Lower lobe of right lung (tissue), 2 donors: ENCODE measurements around the gene LRP8. TPM values are rescaled to one million over a fixed set of nuclear protein-coding genes. Genes with fewer than 3 reads are reported as not detected.

Experiments
- ATAC-seq, 2 donors: fragments of 200-7000 bp; cut with Tn5 transposase; one replicate each; pipeline ENCODE4 v1.9.1; 2020 to 2022; ENCODE audit warnings: mild to moderate bottlenecking in 2 of 2, moderate library complexity in 2 of 2
- DNase-seq: peaks from one replicate; pipeline ENCODE4 v3.0.0-alpha.2; 2020
- H3K27ac ChIP-seq: fragments of 200-600 bp; one replicate; pipeline ENCODE4 v1.8.0; 2022
- H3K27me3 ChIP-seq: fragments of 200-600 bp; one replicate; pipeline ENCODE4 v1.8.0; 2022; ENCODE audit warnings: low read depth
- H3K36me3 ChIP-seq: fragments of 200-600 bp; one replicate; pipeline ENCODE4 v1.8.0; 2022; ENCODE audit warnings: mild to moderate bottlenecking
- H3K4me1 ChIP-seq: fragments of 200-600 bp; one replicate; pipeline ENCODE4 v1.8.0; 2022
- H3K4me3 ChIP-seq: fragments of 200-600 bp; one replicate; pipeline ENCODE4 v1.8.0; 2022; ENCODE audit warnings: mild to moderate bottlenecking
- H3K9me3 ChIP-seq: fragments of 200-600 bp; one replicate; pipeline ENCODE4 v1.8.0; 2022
- CTCF ChIP-seq: fragments of 200-600 bp; IDR thresholded peaks from one replicate; pipeline ENCODE4 v1.8.0; 2022; ENCODE audit warnings: antibody characterized with exemption, mild to moderate bottlenecking
- intact Hi-C: fragments of 100-400 bp; cut with DNase I; formaldehyde crosslinking; loops from one replicate; pipeline ENCODE4 v1.11.0; 2022
- total RNA-seq: library from RNA; stranded (reverse); fragmentation: NEBNext Ultra II Directional; extraction: Animal tissue kit (Norgen Biotek cat#: 25700); gene quantifications from one replicate; pipeline ENCODE4 v1.2.1, GENCODE V29; 2021
- donor health status: DM: no; HTN: yes; CAD: no; lungs with severe emphysema.

LRP8 gene
- total RNA-seq, 1 donor from 2014 or later = 9.2 TPM

DNA sequence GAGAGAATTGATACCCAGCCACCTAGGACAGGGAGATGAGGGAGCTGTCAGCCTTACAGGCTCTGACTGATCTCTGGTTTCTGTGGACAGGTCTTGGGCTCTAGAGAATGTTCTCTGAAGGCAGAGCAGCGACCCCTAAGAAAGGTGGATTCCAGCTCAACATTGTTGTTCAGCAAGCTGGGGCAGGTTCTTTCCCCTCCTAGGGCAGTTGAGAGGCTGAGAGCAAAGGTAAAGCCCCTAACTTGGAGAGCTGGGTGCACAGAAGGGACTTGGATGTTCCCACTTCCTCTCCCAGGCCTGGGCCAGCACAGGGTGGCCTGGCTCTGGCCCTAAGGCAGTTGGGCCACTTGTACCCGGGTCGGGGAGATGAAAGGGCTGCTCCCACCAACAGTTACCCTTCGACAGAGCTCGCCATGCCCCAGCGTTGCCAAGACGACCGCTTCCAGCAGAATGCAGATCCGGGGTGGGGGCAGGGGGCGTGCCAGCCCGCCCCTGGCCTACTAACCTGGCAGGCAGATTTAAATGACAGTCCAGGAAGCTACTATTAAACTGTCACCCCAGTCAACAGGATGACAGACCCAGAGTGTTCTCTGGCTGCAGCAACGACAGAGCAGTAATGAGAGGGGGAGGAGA, 31.6 kb downstream of the LRP8 start:
- Histone ChIP-seq H3K27ac (peak overlapping the region; percentile 5), H3K27me3 (no peaks in the 10 kb centered on the region), H3K4me3 (no peak overlapping the region), H3K9me3 (no peaks in the 10 kb centered on the region), H3K4me1 (peaks cover 12% of the 10 kb centered on the region), H3K36me3 (no peaks in the 10 kb centered on the region)
- peak; percentile 60 for DNase-seq
- no peak for TF ChIP-seq CTCF
- ATAC-seq = peak; percentile 37 to 49
- intact Hi-C loops = no loop called here

DNA sequence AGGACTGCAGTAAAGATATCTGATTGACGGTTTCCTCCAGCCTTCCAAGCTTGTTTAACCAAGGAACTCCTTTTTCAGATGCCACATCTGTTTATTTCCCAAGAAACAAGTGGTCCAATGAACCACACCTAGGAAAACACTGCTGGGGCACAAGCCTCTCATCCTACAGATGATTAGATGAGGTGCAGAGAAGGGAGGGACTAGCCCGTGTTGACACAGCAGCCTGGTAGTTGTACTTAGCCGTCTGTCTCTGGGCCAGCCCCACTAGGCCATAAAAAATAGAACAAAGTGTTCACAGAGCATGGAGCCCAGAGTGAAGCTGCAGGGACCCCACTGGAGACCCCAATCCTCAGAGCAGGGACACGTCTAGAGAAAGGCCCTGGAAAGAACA, 32.1 kb downstream of the LRP8 start:
- peak; percentile 69 to 75 for ATAC-seq
- intact Hi-C loops = no loop called here
- H3K4me1 ChIP-seq = peaks cover 12% of the 10 kb centered on the region

DNA sequence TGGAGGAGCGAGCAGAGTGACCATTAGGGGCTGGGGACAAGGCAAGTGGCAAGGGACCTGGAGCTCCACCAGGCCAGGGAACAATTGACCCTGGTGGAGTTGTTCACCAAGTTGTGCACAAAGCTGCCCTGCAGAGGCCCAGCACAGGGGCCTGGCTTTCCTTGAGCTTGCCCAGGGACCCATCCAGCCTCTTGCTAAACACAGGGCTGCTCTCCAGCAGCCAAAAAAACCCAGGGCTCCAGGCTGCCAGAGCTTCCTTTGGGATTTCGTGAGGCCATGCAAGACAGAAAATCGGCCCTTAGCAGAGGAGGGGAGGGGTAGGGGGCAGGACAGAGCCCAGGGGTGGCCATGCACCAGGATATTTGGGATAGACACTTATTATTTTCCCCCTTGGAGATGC, 32.6 kb downstream of the LRP8 start:
- Histone ChIP-seq H3K27me3 (no peaks in the 10 kb centered on the region), H3K27ac (no peak overlapping the region), H3K36me3 (no peaks in the 10 kb centered on the region), H3K4me3 (no peak overlapping the region), H3K9me3 (no peaks in the 10 kb centered on the region), H3K4me1 (peaks cover 12% of the 10 kb centered on the region)
- DNase-seq (no peak), ATAC-seq (no peak)
- TF ChIP-seq CTCF = no peak
- intact Hi-C loops = no loop called here

More for the DNA sequence above, 32.1 kb downstream of the LRP8 start:
- Histone ChIP-seq H3K27ac (peak overlapping the region; percentile 5), H3K27me3 (no peaks in the 10 kb centered on the region), H3K36me3 (no peaks in the 10 kb centered on the region), H3K4me3 (no peak overlapping the region), H3K9me3 (no peaks in the 10 kb centered on the region)
- DNase-seq = no peak
- no peak for TF ChIP-seq CTCF

DNA sequence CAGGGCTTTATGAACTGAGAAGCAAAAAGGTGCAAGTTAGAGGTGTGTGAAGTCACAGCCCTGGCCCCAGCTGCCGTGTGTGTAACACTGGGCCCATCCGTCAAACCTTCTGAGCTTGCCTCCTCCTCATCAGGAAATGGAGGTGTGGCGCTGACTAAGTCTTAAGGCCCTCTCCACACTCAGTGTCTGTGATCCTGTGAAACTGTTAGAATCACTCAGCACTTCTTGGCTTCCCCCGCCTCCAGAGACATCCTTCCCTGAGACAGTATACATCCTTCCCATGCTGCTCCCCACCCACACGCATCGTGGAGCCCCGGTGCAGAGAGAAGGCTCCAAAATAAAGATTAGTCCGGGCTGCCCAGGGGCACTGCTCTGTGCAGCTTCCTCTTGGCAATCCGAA, 33.3 kb downstream of the LRP8 start:
- Histone ChIP-seq H3K27me3 (no peaks in the 10 kb centered on the region), H3K9me3 (no peaks in the 10 kb centered on the region), H3K4me3 (no peak overlapping the region), H3K36me3 (no peaks in the 10 kb centered on the region), H3K27ac (no peak overlapping the region), H3K4me1 (peaks cover 12% of the 10 kb centered on the region)
- no peak for TF ChIP-seq CTCF
- DNase-seq (no peak), ATAC-seq (no peak)
- intact Hi-C loops = no loop called here

- ATAC-seq = no peak
- Histone ChIP-seq H3K27ac (no peak overlapping the region), H3K4me3 (no peak overlapping the region), H3K27me3 (no peaks in the 10 kb centered on the region), H3K9me3 (no peaks in the 10 kb centered on the region), H3K4me1 (peaks cover 12% of the 10 kb centered on the region), H3K36me3 (no peaks in the 10 kb centered on the region)
- intact Hi-C loops = no loop called here
- TF ChIP-seq CTCF = no peak
- DNase-seq = no peak
Measured at GRCh38 chr1:53294061-53294460, 33.8 kb downstream of the LRP8 start.

- H3K4me3 ChIP-seq = no peak overlapping the region
- no peaks in the 10 kb centered on the region for H3K27me3 ChIP-seq
- ATAC-seq = no peak
- H3K9me3 ChIP-seq = no peaks in the 10 kb centered on the region
- no peak overlapping the region for H3K27ac ChIP-seq
- TF ChIP-seq CTCF = no peak
- DNase-seq = no peak
- intact Hi-C loops = no loop called here
- peaks cover 12% of the 10 kb centered on the region for H3K4me1 ChIP-seq
- H3K36me3 ChIP-seq = no peaks in the 10 kb centered on the region
Measured at GRCh38 chr1:53293123-53293522, 34.7 kb downstream of the LRP8 start.
